Pons (tissue), 1 donor: Measurements from ENCODE around the gene GCDH.

Source experiments
- DNase-seq: peaks from one replicate; pipeline ENCODE4 v3.0.0-alpha.2; 2016; ENCODE audit warnings: low spot score

Gene GCDH

GRCh38 chr19:12940897-12941296 is 49.9 kb downstream of the GCDH start:
- no peak for DNase-seq

GRCh38 chr19:12943437-12944044 is 52.6 kb downstream of the GCDH start:
- DNase-seq = no peak

GRCh38 chr19:12944104-12944674 is 53.2 kb downstream of the GCDH start:
- no peak for DNase-seq

- peak; percentile 90 for DNase-seq
These were observed 54.6 kb downstream of the GCDH start, which contains the start of gene RAD23A for GRCh38 chr19:12945479-12946091. Gene RAD23A (plus strand): TSS chr19:12945862. CDS start chr19:12945949, 87 bp downstream.

GRCh38 chr19:12946092-12946721 is 55.2 kb downstream of the GCDH start:
- DNase-seq = no peak

- DNase-seq = no peak
These were observed 56.0 kb downstream of the GCDH start for GRCh38 chr19:12946731-12947496.

- no peak for DNase-seq
These were observed 57.0 kb downstream of the GCDH start for GRCh38 chr19:12947702-12948611.

- no peak for DNase-seq
These were observed 57.8 kb downstream of the GCDH start for GRCh38 chr19:12948612-12949362.
